ENCODE results near the gene GBP7. TPM values are rescaled to one million over a fixed set of nuclear protein-coding genes. Genes with fewer than 3 reads are reported as not detected.
A peak's percentile ranks its signal among the peaks of the same experiment; 100 is the strongest.

GBP7 gene
- total and polyA plus RNA-seq, 7 experiments from 2014 or later: 0.13 to 0.19 TPM; not detected in 5

- Histone ChIP-seq H3K4me1 (ENCODE audit: control insufficient read depth in 2 of 2, insufficient read depth in 2 of 2, low read length in 2 of 2) (no peaks in the 10 kb centered on the region), H3K27ac (ENCODE audit: low read depth, low read length) (no peak overlapping the region), H3K9me3 (ENCODE audit: control insufficient read depth in 2 of 3, low read length in 3 of 3) (no peaks in the 10 kb centered on the region), H3K27me3 (ENCODE audit: control insufficient read depth in 2 of 2, insufficient read depth in 2 of 2, low read length in 2 of 2) (no peaks in the 10 kb centered on the region), H3K4me3 (ENCODE audit: low read length) (no peak overlapping the region), H3K36me3 (ENCODE audit: control insufficient read depth in 2 of 3, insufficient read depth in 3 of 3, low read length in 3 of 3) (no peaks in the 10 kb centered on the region)
- ChIA-PET CTCF (interaction anchor here (0.6 to 2.2 kb wide), 20 partner anchors 15 to 370 kb away, joined by 3 to 19 read pairs (median 4); partner anchors contain the start of gene GBP1), POLR2A (interaction anchor here (0.6 to 1.5 kb wide), 4 partner anchors 32 to 186 kb away, joined by 3 to 4 read pairs (median 3); partner anchors contain the start of gene GBP5)
- ATAC-seq: peak; percentile 84
- Mint-ChIP-seq H3K36me3 (peaks cover 0 to 4% (median 0%) of the 10 kb centered on the region in 5 donors), H3K27me3 (peaks cover 0 to 2% (median 0%) of the 10 kb centered on the region in 5 donors), H3K27ac (no peak overlapping the region), H3K4me3 (no peak overlapping the region), H3K4me1 (peaks cover 0 to 12% (median 0%) of the 10 kb centered on the region in 7 donors), H3K9me3 (peaks cover 0 to 9% (median under 1%) of the 10 kb centered on the region in 11 donors)
- DNase-seq: peak in 6 of 9 donors; percentile 30 to 69 (median 42)
- intact Hi-C loops (cut with micrococcal nuclease): loop anchor here (1.0 to 10.0 kb wide), 5 partner anchors 87 to 370 kb away; no protein-coding TSS in a partner anchor
Observed at GRCh38 chr1:89085781-89086180, 90.0 kb downstream of the GBP7 start.

Other genes with a start within 250 kb of the GBP7 start
- 10 to 100 TPM; 16.3 to 28.9 (median 27.6) TPM for gene KYAT3, start 183.4 kb downstream of the GBP7 start, total RNA-seq
- 10 to 100 TPM; 23.3 to 27.4 TPM for gene KYAT3, start 183.4 kb downstream of the GBP7 start, polyA plus RNA-seq
- 10 to 100 TPM; 16.3 to 26.7 (median 21.6) TPM for gene RBMXL1, start 183.4 kb downstream of the GBP7 start, total RNA-seq
- gene RBMXL1, start 183.4 kb downstream of the GBP7 start, polyA plus RNA-seq: 10 to 100 TPM; 12.5 to 13.5 TPM
- 10 to 100 TPM; 15.9 to 39.9 (median 31.9) TPM for gene GBP3, start 153.1 kb downstream of the GBP7 start, total RNA-seq
- 10 to 100 TPM; 11.1 to 11.9 TPM for gene GBP3, start 153.1 kb downstream of the GBP7 start, polyA plus RNA-seq
- gene GBP1, start 110.8 kb downstream of the GBP7 start, total RNA-seq: 100 to 1,000 TPM in 1 of 5 experiments, 10 to 100 TPM in 4; 17.1 to 319 (median 51.9) TPM
- gene GBP1, start 110.8 kb downstream of the GBP7 start, polyA plus RNA-seq: 10 to 100 TPM; 34.3 to 57.5 TPM
- gene GBP2, start 49.9 kb downstream of the GBP7 start, total RNA-seq: 100 to 1,000 TPM in 3 of 5 experiments, 10 to 100 TPM in 2; 74.0 to 200 (median 185) TPM
- gene GBP2, start 49.9 kb downstream of the GBP7 start, polyA plus RNA-seq: 100 to 1,000 TPM in 1 of 2 donors, 10 to 100 TPM in 1; 73.8 to 104 TPM
- gene GBP4, start 22.9 kb upstream of the GBP7 start, total RNA-seq: 100 to 1,000 TPM in 1 of 5 experiments, 10 to 100 TPM in 4; 29.1 to 174 (median 37.4) TPM
- 10 to 100 TPM; 36.4 to 49.3 TPM for gene GBP4, start 22.9 kb upstream of the GBP7 start, polyA plus RNA-seq
- 100 to 1,000 TPM in 2 of 5 experiments, 10 to 100 TPM in 3; 31.8 to 784 (median 53.6) TPM for gene GBP5, start 96.9 kb upstream of the GBP7 start, total RNA-seq
- gene GBP5, start 96.9 kb upstream of the GBP7 start, polyA plus RNA-seq: 10 to 100 TPM; 30.0 to 42.1 TPM
- 1 to 10 TPM in 1 of 5 experiments, under 1 TPM in 3, not detected in 1; 0.19 to 2.8 (median 0.27) TPM for gene GBP6, start 188.1 kb upstream of the GBP7 start, total RNA-seq
- gene GBP6, start 188.1 kb upstream of the GBP7 start, polyA plus RNA-seq: under 1 TPM in 1 of 2 donors, not detected in 1; 0.14 TPM

Measured in naive thymus-derived CD4-positive, alpha-beta T cell (primary cell).